GM06990 (cell line): ENCODE results near the gene PRDM15.

ENCODE experiments used
- DNase-seq: peaks from one replicate; pipeline ENCODE4 v3.0.0-alpha.2; 2011; ENCODE audit not compliant: insufficient read length; ENCODE audit errors: extremely low read depth
- H3K27me3 ChIP-seq: replicated peaks from 2 replicates; pipeline ENCODE4 v1.6.0; 2011; ENCODE audit warnings: low read length; ENCODE audit not compliant: control insufficient read depth, insufficient read depth
- H3K36me3 ChIP-seq: 2 replicates; pipeline ENCODE4 v1.5.1; 2011; ENCODE audit warnings: low read length; ENCODE audit not compliant: control insufficient read depth, insufficient read depth
- H3K4me3 ChIP-seq: replicated peaks from 2 replicates; pipeline ENCODE4 v1.5.1; 2011; ENCODE audit warnings: low read depth, mild to moderate bottlenecking, control low read depth, low read length
- CTCF ChIP-seq: IDR thresholded peaks from 2 replicates; pipeline ENCODE4 v1.5.1; 2011; ENCODE audit warnings: low read length, control low read depth, mild to moderate bottlenecking, inconsistent platforms; ENCODE audit not compliant: insufficient read depth, poor library complexity, severe bottlenecking

PRDM15 gene

GRCh38 chr21:41749286-41749685 is 129.9 kb downstream of the PRDM15 start:
- Histone ChIP-seq H3K27me3 (no peaks in the 10 kb centered on the region), H3K4me3 (no peak overlapping the region), H3K36me3 (no peaks in the 10 kb centered on the region)
- no peak for TF ChIP-seq CTCF
- no peak for DNase-seq
